ENCODE results near the gene ANTKMT.

ANTKMT gene

GRCh38 chr16:721765-722540 is 1.0 kb downstream of the ANTKMT start:
- H3K27ac ChIP-seq: no peak overlapping the region
- H3K9ac ChIP-seq (ENCODE audit: insufficient read length): no peak overlapping the region

GRCh38 chr16:722835-723633 is 2.1 kb downstream of the ANTKMT start:
- no peak for DNase-seq (ENCODE audit: low read depth, low spot score)
- Histone ChIP-seq H3K36me3 (ENCODE audit: insufficient read depth, low read length) (no peaks in the 10 kb centered on the region), H3K9me3 (ENCODE audit: low read depth, low read length) (no peaks in the 10 kb centered on the region), H3K27ac (no peak overlapping the region), H3K9ac (ENCODE audit: insufficient read length) (no peak overlapping the region), H3K4me3 (no peak overlapping the region)
- TF ChIP-seq FOXP2 (optimal IDR thresholded peaks at IDR 0.05; ENCODE audit: control extremely low read depth, extremely low read length, insufficient read depth) (no peak), POLR2AphosphoS5 (IDR thresholded peaks at IDR 0.05; ENCODE audit: borderline replicate concordance, low read depth, low read length) (no peak), EZH2 (IDR thresholded peaks at IDR 0.05) (no peak)

More at GRCh38 chr16:721765-722540, 1.0 kb downstream of the ANTKMT start:
- DNase-seq (ENCODE audit: low read depth, low spot score): no peak
- H3K36me3 ChIP-seq (ENCODE audit: insufficient read depth, low read length): no peaks in the 10 kb centered on the region
- H3K4me3 ChIP-seq: peak overlapping the region; percentile 85
- TF ChIP-seq FOXP2 (optimal IDR thresholded peaks at IDR 0.05; ENCODE audit: control extremely low read depth, extremely low read length, insufficient read depth): no peak
- H3K9me3 ChIP-seq (ENCODE audit: low read depth, low read length): no peaks in the 10 kb centered on the region

GRCh38 chr16:723695-724094 is 2.7 kb downstream of the ANTKMT start:
- H3K4me3 ChIP-seq: no peak overlapping the region
- H3K36me3 ChIP-seq (ENCODE audit: insufficient read depth, low read length): no peaks in the 10 kb centered on the region
- no peak for TF ChIP-seq EZH2 (IDR thresholded peaks at IDR 0.05)
- no peak for TF ChIP-seq FOXP2 (optimal IDR thresholded peaks at IDR 0.05; ENCODE audit: control extremely low read depth, extremely low read length, insufficient read depth)
- no peak for TF ChIP-seq POLR2AphosphoS5 (IDR thresholded peaks at IDR 0.05; ENCODE audit: borderline replicate concordance, low read depth, low read length)
- H3K9me3 ChIP-seq (ENCODE audit: low read depth, low read length): no peaks in the 10 kb centered on the region
- DNase-seq (ENCODE audit: low read depth, low spot score): no peak
- H3K27ac ChIP-seq: no peak overlapping the region
- H3K9ac ChIP-seq (ENCODE audit: insufficient read length): no peak overlapping the region

GRCh38 chr16:724188-725040 is 3.5 kb downstream of the ANTKMT start:
- H3K4me3 ChIP-seq: no peak overlapping the region
- H3K9me3 ChIP-seq (ENCODE audit: low read depth, low read length): no peaks in the 10 kb centered on the region
- DNase-seq (ENCODE audit: low read depth, low spot score): no peak
- H3K36me3 ChIP-seq (ENCODE audit: insufficient read depth, low read length): no peaks in the 10 kb centered on the region
- no peak overlapping the region for H3K27ac ChIP-seq
- TF ChIP-seq EZH2 (IDR thresholded peaks at IDR 0.05) (no peak), FOXP2 (optimal IDR thresholded peaks at IDR 0.05; ENCODE audit: control extremely low read depth, extremely low read length, insufficient read depth) (no peak), POLR2AphosphoS5 (IDR thresholded peaks at IDR 0.05; ENCODE audit: borderline replicate concordance, low read depth, low read length) (no peak)
- H3K9ac ChIP-seq (ENCODE audit: insufficient read length): no peak overlapping the region

GRCh38 chr16:725041-725376 is 4.1 kb downstream of the ANTKMT start:
- H3K9ac ChIP-seq (ENCODE audit: insufficient read length): no peak overlapping the region
- H3K36me3 ChIP-seq (ENCODE audit: insufficient read depth, low read length): no peaks in the 10 kb centered on the region
- no peaks in the 10 kb centered on the region for H3K9me3 ChIP-seq (ENCODE audit: low read depth, low read length)
- no peak overlapping the region for H3K4me3 ChIP-seq
- TF ChIP-seq POLR2AphosphoS5 (IDR thresholded peaks at IDR 0.05; ENCODE audit: borderline replicate concordance, low read depth, low read length) (no peak), EZH2 (IDR thresholded peaks at IDR 0.05) (no peak), FOXP2 (optimal IDR thresholded peaks at IDR 0.05; ENCODE audit: control extremely low read depth, extremely low read length, insufficient read depth) (no peak)
- DNase-seq (ENCODE audit: low read depth, low spot score): no peak
- H3K27ac ChIP-seq: no peak overlapping the region

GRCh38 chr16:725463-726187 is 4.7 kb downstream of the ANTKMT start:
- no peaks in the 10 kb centered on the region for H3K9me3 ChIP-seq (ENCODE audit: low read depth, low read length)
- no peak for DNase-seq (ENCODE audit: low read depth, low spot score)
- no peak overlapping the region for H3K9ac ChIP-seq (ENCODE audit: insufficient read length)
- TF ChIP-seq FOXP2 (optimal IDR thresholded peaks at IDR 0.05; ENCODE audit: control extremely low read depth, extremely low read length, insufficient read depth): no peak
- H3K4me3 ChIP-seq: no peak overlapping the region
- no peak overlapping the region for H3K27ac ChIP-seq
- no peaks in the 10 kb centered on the region for H3K36me3 ChIP-seq (ENCODE audit: insufficient read depth, low read length)

GRCh38 chr16:726188-726437 is 5.2 kb downstream of the ANTKMT start:
- Histone ChIP-seq H3K36me3 (ENCODE audit: insufficient read depth, low read length) (no peaks in the 10 kb centered on the region), H3K4me3 (no peak overlapping the region), H3K9me3 (ENCODE audit: low read depth, low read length) (no peaks in the 10 kb centered on the region), H3K27ac (no peak overlapping the region), H3K9ac (ENCODE audit: insufficient read length) (no peak overlapping the region)
- TF ChIP-seq EZH2 (IDR thresholded peaks at IDR 0.05): no peak
- no peak for TF ChIP-seq FOXP2 (optimal IDR thresholded peaks at IDR 0.05; ENCODE audit: control extremely low read depth, extremely low read length, insufficient read depth)
- TF ChIP-seq POLR2AphosphoS5 (IDR thresholded peaks at IDR 0.05; ENCODE audit: borderline replicate concordance, low read depth, low read length): no peak
- no peak for DNase-seq (ENCODE audit: low read depth, low spot score)
